Dedifferentiated amniotic fluid mesenchymal stem cell (primary cell): ENCODE measurements around the gene CDC37L1.

Source experiments
- DNase-seq: peaks from one replicate; pipeline ENCODE4 v3.0.0-alpha.2; 2016; ENCODE audit errors: extremely low spot score

Gene CDC37L1

GRCh38 chr9:4714266-4715016 lies 35.1 kb downstream of the CDC37L1 start:
- no peak for DNase-seq

GRCh38 chr9:4716163-4716562 lies 36.8 kb downstream of the CDC37L1 start:
- no peak for DNase-seq

GRCh38 chr9:4717815-4718214 lies 38.4 kb downstream of the CDC37L1 start:
- DNase-seq = no peak

GRCh38 chr9:4718911-4719310 lies 39.5 kb downstream of the CDC37L1 start:
- no peak for DNase-seq

GRCh38 chr9:4721736-4722135 lies 42.4 kb downstream of the CDC37L1 start:
- DNase-seq = no peak

- no peak for DNase-seq
Measured at GRCh38 chr9:4725706-4726442, 46.5 kb downstream of the CDC37L1 start.

GRCh38 chr9:4727593-4727992 lies 48.2 kb downstream of the CDC37L1 start:
- no peak for DNase-seq

GRCh38 chr9:4732890-4733289 lies 53.5 kb downstream of the CDC37L1 start:
- no peak for DNase-seq

GRCh38 chr9:4734150-4734549 lies 54.8 kb downstream of the CDC37L1 start:
- DNase-seq = no peak

GRCh38 chr9:4738866-4739586 lies 59.7 kb downstream of the CDC37L1 start:
- no peak for DNase-seq

GRCh38 chr9:4739587-4740387 lies 60.4 kb downstream of the CDC37L1 start:
- DNase-seq = peak; percentile 29

- DNase-seq = no peak
Measured at GRCh38 chr9:4740388-4740637, 60.9 kb downstream of the CDC37L1 start.

- peak; percentile 59 for DNase-seq
Measured at GRCh38 chr9:4740638-4741364, 61.4 kb downstream of the CDC37L1 start, which contains the start of gene AK3. Gene AK3 (minus strand): TSS chr9:4741202. CDS start chr9:4741087, 115 bp downstream.

- no peak for DNase-seq
Measured at GRCh38 chr9:4741365-4742089, 62.2 kb downstream of the CDC37L1 start.

GRCh38 chr9:4742246-4742645 lies 62.9 kb downstream of the CDC37L1 start:
- no peak for DNase-seq

- no peak for DNase-seq
Measured at GRCh38 chr9:4743131-4743875, 63.9 kb downstream of the CDC37L1 start.

- no peak for DNase-seq
Measured at GRCh38 chr9:4746278-4747030, 67.1 kb downstream of the CDC37L1 start.

- DNase-seq = no peak
Measured at GRCh38 chr9:4748612-4749011, 69.2 kb downstream of the CDC37L1 start.

- peak; percentile 44 for DNase-seq
Measured at GRCh38 chr9:4750023-4750673, 70.8 kb downstream of the CDC37L1 start.
